Mucosa of stomach (tissue), 1 donor: ENCODE data around the gene MLC1.

Experiments used
- H3K27me3 ChIP-seq: one replicate; pipeline ENCODE4 v1.7.0; 2013; ENCODE audit warnings: mild to moderate bottlenecking, low read length; ENCODE audit not compliant: control insufficient read depth, insufficient read depth
- H3K36me3 ChIP-seq: one replicate; pipeline ENCODE4 v1.7.0; 2013; ENCODE audit warnings: low read length; ENCODE audit not compliant: control insufficient read depth, insufficient read depth
- H3K4me1 ChIP-seq: one replicate; pipeline ENCODE4 v1.7.0; 2013; ENCODE audit warnings: mild to moderate bottlenecking, low read length; ENCODE audit not compliant: control insufficient read depth, insufficient read depth
- H3K4me3 ChIP-seq: one replicate; pipeline ENCODE4 v1.7.0; 2013; ENCODE audit warnings: low read length
- H3K9ac ChIP-seq: one replicate; pipeline ENCODE4 v1.7.0; 2013; ENCODE audit warnings: mild to moderate bottlenecking, low read length, moderate library complexity
- H3K9me3 ChIP-seq: one replicate; pipeline ENCODE4 v1.7.0; 2013; ENCODE audit warnings: mild to moderate bottlenecking, low read length, moderate library complexity; ENCODE audit not compliant: control insufficient read depth
- donor health status: Pancreatic carcinoma.

MLC1 gene

DNA sequence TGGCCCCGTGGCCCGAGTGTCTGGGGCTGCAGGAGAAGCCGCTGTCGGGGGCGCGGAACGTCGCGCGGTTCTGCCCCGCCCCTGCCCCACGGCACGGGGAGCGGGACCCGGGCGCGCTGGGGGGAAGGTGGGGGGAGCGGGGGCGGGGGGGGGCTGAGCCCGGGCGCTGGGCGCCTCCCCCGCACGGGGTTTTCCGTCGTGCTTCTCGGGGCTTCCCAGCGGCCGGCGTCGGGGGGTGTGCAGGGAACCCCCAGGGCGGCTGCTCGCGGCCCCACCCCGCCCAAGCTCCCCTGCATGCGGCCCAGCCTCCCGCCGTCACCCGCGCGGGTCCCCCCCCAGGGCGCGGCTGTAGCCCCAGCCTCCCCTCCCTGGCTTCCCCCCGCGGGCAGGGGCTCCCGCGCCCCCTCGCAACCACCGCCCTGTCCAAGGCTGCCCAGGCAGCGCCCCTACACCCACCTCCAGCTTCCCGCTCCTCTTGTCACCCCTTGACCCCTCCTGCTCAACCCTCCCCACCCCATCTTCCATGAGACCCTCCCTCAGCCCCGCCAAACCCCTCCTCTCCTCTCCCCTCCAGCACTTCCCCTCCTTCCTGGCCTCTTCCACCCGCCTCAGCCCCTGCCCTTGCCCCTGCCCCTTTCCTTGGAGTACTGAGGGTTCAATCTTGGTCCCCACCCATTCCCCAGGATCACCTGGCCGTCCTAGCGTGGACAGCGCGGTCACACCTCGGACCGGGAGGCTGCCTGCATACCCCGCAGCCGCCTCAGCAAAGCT, 74.4 kb downstream of the MLC1 start:
- H3K9me3 ChIP-seq: no peaks in the 10 kb centered on the region
- H3K36me3 ChIP-seq: no peaks in the 10 kb centered on the region
- no peak overlapping the region for H3K9ac ChIP-seq
- peaks cover 66% of the 10 kb centered on the region for H3K4me1 ChIP-seq
- peaks cover 52% of the 10 kb centered on the region for H3K27me3 ChIP-seq
- H3K4me3 ChIP-seq: no peak overlapping the region

DNA sequence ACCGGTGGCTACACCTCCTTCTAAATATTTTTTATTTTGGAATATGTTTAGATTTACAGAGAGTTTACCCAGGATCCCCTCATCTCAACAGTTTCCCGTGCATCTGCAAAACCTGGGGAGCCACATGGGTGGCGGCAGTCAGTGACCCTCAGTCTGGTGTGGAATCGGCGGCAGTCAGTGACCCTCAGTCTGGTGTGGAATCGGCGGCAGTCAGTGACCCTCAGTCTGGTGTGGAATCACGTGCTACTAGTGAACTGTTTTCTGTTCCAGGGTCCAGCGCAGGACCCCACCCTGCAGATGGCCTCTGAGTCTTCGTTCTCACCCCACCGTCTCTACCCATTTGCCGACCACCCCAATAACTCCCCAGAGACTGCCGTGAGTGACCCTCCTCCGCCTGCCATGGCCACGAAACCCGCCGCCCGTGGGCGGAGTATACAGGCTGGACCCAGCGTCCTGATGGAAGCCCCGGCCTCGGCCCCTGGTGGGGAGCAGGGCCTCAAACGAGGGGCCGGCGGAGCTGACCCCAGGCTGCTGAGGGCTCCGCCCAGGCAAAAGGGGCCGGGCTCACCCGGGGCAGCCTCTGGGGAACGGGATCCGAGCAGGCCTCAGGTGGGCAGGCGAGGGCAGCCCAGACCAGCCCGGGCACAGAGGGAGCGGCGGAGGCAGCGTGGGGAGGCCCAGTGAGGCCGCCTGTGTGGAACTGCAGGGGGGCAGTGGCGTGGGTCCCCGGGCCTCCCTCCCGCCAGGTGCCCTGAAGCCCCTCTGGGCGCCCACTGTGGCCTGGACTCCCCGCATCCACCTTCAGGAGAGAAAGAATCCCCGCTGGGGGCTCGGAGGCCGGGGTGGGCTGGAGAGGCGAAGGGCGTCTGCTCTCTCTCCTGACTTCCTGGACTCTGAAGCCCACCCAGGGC, 75.2 kb downstream of the MLC1 start:
- H3K4me3 ChIP-seq: no peak overlapping the region
- peaks cover 68% of the 10 kb centered on the region for H3K4me1 ChIP-seq
- peaks cover 49% of the 10 kb centered on the region for H3K27me3 ChIP-seq
- no peak overlapping the region for H3K9ac ChIP-seq
- no peaks in the 10 kb centered on the region for H3K36me3 ChIP-seq
- no peaks in the 10 kb centered on the region for H3K9me3 ChIP-seq
